Esophagus squamous epithelium (tissue), 5 donors: ENCODE results near the gene CRYL1. TPM values are rescaled to one million over a fixed set of nuclear protein-coding genes. Genes with fewer than 3 reads are reported as not detected.

Source experiments
- DNase-seq: peaks from one replicate; lab custom pipeline; 2025; lab: John Stamatoyannopoulos, UW
- H3K27ac ChIP-seq, 4 donors: fragments of 200-600 bp; sonication (generic); one replicate each; pipeline ENCODE4 v1.5.1; 2016 to 2019; ENCODE audit warnings: mild to moderate bottlenecking in 1 of 4
- H3K27me3 ChIP-seq, 4 donors: fragments of 200-600 bp; sonication (generic); 1 replicate in 3 of 4; 2 replicates in 1 of 4; pipeline versions ENCODE4 v1.5.1 to v1.6.0; 2017 to 2021; ENCODE audit warnings: antibody characterized with exemption in 1 of 4
- H3K36me3 ChIP-seq, 3 donors: fragments of 200-600 bp; sonication (generic); one replicate each; pipeline ENCODE4 v1.5.1; 2016 to 2019
- H3K4me1 ChIP-seq, 3 donors: fragments of 200-600 bp; sonication (generic); one replicate each; pipeline ENCODE4 v1.5.1; 2017 to 2019
- H3K4me3 ChIP-seq, 4 donors: fragments of 200-600 bp; sonication (generic); 1 replicate in 3 of 4; 2 replicates in 1 of 4; pipeline ENCODE4 v1.5.1; 2016 to 2019; ENCODE audit warnings: mild to moderate bottlenecking in 2 of 4, moderate library complexity in 1 of 4
- H3K9me3 ChIP-seq, 3 donors: fragments of 200-600 bp; sonication (generic); one replicate each; pipeline ENCODE4 v1.5.1; 2016 to 2019
- POLR2A ChIP-seq, 4 donors: fragments of 450-650 bp; IDR thresholded peaks; one replicate each; pipeline ENCODE4 v1.6.1; 2017; ENCODE audit warnings: antibody characterized with exemption in 4 of 4, mild to moderate bottlenecking in 4 of 4, moderate library complexity in 3 of 4
- WGBS, 2 donors: methylation state at CpG; one replicate each; pipeline ENCODE4 v1.1.5; 2018; 5-methylcytosine and 5-hydroxymethylcytosine counted together
- intact Hi-C: fragments of 100-400 bp; cut with DNase I; formaldehyde crosslinking; loops from one replicate; pipeline ENCODE4 v1.15.0; 2022
- total RNA-seq, 4 donors: library from RNA; depleted of rRNA; stranded (reverse); fragments of >200 nt; gene quantifications; one replicate each; pipeline ENCODE4 v1.1.0, GENCODE V29; 2016
- TF ChIP-seq, protein P1 (sequence below), 6 experiments: fragments of 450-650 bp in 4 of 6; fragments of 200-600 bp in 2 of 6; sonication (generic) in 2 of 6; IDR thresholded peaks; one replicate each; pipeline ENCODE4 v1.5.1; 2016 to 2019; ENCODE audit warnings: antibody characterized with exemption in 6 of 6, mild to moderate bottlenecking in 4 of 6, moderate library complexity in 4 of 6
- donor health status: DM: yes; HTN: yes; CAD: no.

Gene CRYL1
- total RNA-seq, 4 donors from 2014 or later, result 12.5 to 41.2 (median 24.4) TPM

DNA sequence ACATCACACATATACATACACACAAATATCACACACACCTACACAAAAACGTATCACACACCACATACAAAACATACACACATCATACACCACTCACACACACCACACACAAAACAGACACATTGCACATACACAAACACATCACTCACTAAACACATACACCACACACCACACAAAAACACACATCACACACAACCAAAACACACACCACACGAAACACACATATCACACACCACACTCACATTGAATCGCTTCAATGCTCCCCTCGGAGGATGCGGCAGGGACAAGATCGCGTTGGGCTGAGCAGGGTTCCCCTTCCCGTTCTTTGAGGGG, 131.5 kb downstream of the CRYL1 start:
- H3K36me3 ChIP-seq, result no peaks in the 10 kb centered on the region
- H3K27ac ChIP-seq, result no peak overlapping the region
- intact Hi-C loops, result no loop called here
- no peak for TF ChIP-seq POLR2A (IDR thresholded peaks at IDR 0.05)
- TF ChIP-seq, protein P1, sequence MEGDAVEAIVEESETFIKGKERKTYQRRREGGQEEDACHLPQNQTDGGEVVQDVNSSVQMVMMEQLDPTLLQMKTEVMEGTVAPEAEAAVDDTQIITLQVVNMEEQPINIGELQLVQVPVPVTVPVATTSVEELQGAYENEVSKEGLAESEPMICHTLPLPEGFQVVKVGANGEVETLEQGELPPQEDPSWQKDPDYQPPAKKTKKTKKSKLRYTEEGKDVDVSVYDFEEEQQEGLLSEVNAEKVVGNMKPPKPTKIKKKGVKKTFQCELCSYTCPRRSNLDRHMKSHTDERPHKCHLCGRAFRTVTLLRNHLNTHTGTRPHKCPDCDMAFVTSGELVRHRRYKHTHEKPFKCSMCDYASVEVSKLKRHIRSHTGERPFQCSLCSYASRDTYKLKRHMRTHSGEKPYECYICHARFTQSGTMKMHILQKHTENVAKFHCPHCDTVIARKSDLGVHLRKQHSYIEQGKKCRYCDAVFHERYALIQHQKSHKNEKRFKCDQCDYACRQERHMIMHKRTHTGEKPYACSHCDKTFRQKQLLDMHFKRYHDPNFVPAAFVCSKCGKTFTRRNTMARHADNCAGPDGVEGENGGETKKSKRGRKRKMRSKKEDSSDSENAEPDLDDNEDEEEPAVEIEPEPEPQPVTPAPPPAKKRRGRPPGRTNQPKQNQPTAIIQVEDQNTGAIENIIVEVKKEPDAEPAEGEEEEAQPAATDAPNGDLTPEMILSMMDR (IDR thresholded peaks at IDR 0.05), result no peak
- H3K27me3 ChIP-seq, result no peaks in the 10 kb centered on the region
- peaks cover 0 to 6% (median 0%) of the 10 kb centered on the region in 3 donors for H3K9me3 ChIP-seq
- WGBS, 2 donors, result 77 to 88% methylated on average over 6 to 8 of the region's 8 CpGs
- no peak for DNase-seq
- peaks cover 0 to 14% (median 0%) of the 10 kb centered on the region in 3 donors for H3K4me1 ChIP-seq
- no peak overlapping the region for H3K4me3 ChIP-seq

- H3K27me3 ChIP-seq, result no peaks in the 10 kb centered on the region
- no peak overlapping the region for H3K4me3 ChIP-seq
- TF ChIP-seq, protein P1 (IDR thresholded peaks at IDR 0.05), result no peak
- TF ChIP-seq POLR2A (IDR thresholded peaks at IDR 0.05), result no peak
- H3K4me1 ChIP-seq, result peaks cover 0 to 17% (median 1%) of the 10 kb centered on the region in 3 donors
- no peaks in the 10 kb centered on the region for H3K36me3 ChIP-seq
- H3K27ac ChIP-seq, result no peak overlapping the region
- H3K9me3 ChIP-seq, result peaks cover 0 to 6% (median 0%) of the 10 kb centered on the region in 3 donors
- intact Hi-C loops, result no loop called here
- 96% methylated on average over 10 of the region's 10 CpGs for WGBS, 2 donors
- no peak for DNase-seq
Observed at GRCh38 chr13:20393273-20394168, 132.1 kb downstream of the CRYL1 start.

GRCh38 chr13:20392530-20392929, 133.1 kb downstream of the CRYL1 start:
- TF ChIP-seq POLR2A (IDR thresholded peaks at IDR 0.05), result no peak
- TF ChIP-seq, protein P1 (IDR thresholded peaks at IDR 0.05), result no peak
- H3K36me3 ChIP-seq, result no peaks in the 10 kb centered on the region
- no peaks in the 10 kb centered on the region for H3K27me3 ChIP-seq
- 95% methylated on average over 4 of the region's 4 CpGs for WGBS, 2 donors
- no peak overlapping the region for H3K4me3 ChIP-seq
- H3K27ac ChIP-seq, result peak overlapping the region in 1 of 4 donors; percentile 54
- intact Hi-C loops, result no loop called here
- H3K9me3 ChIP-seq, result peaks cover 0 to 6% (median 0%) of the 10 kb centered on the region in 3 donors
- peaks cover 0 to 27% (median 11%) of the 10 kb centered on the region in 3 donors for H3K4me1 ChIP-seq
- DNase-seq, result no peak

- TF ChIP-seq POLR2A (IDR thresholded peaks at IDR 0.05), result no peak
- TF ChIP-seq, protein P1 (IDR thresholded peaks at IDR 0.05), result no peak
- peaks cover 0 to 6% (median 0%) of the 10 kb centered on the region in 3 donors for H3K9me3 ChIP-seq
- WGBS, 2 donors, result 72% methylated on average over 8 to 21 of the region's 69 CpGs
- H3K36me3 ChIP-seq, result no peaks in the 10 kb centered on the region
- H3K27ac ChIP-seq, result peak overlapping the region; percentile 2 to 54 (median 52)
- intact Hi-C loops, result no loop called here
- H3K4me3 ChIP-seq, result no peak overlapping the region
- DNase-seq, result no peak
- H3K4me1 ChIP-seq, result peaks cover 0 to 34% (median 15%) of the 10 kb centered on the region in 3 donors
- no peaks in the 10 kb centered on the region for H3K27me3 ChIP-seq
Observed at GRCh38 chr13:20391597-20392452, 133.8 kb downstream of the CRYL1 start.
